Kidney glomerular epithelial cell (primary cell): ENCODE measurements around the gene CARHSP1.
"Not testable (repeated sequence)": the region's sequence is repeated elsewhere in the genome, so short reads cannot be mapped to it uniquely, and the experiment has no call there.

Experiments
- DNase-seq: peaks from one replicate; lab custom pipeline; 2025; lab: John Stamatoyannopoulos, UW

The CARHSP1 gene

GRCh38 chr16:8868416-8869211, at the start of gene CARHSP1:
Gene CARHSP1, minus strand, starts transcription at chr16:8869006. Its CDS starts 9,678 bp downstream, at chr16:8859328.
- peak; percentile 68 for DNase-seq

- not testable (repeated sequence) for DNase-seq
Observed at GRCh38 chr16:8917336-8917735, 48.5 kb upstream of the CARHSP1 start.

- DNase-seq: no peak
Observed at GRCh38 chr16:8916541-8917225, 47.9 kb upstream of the CARHSP1 start.

- DNase-seq: no peak
Observed at GRCh38 chr16:8915722-8916301, 47.0 kb upstream of the CARHSP1 start.

DNA sequence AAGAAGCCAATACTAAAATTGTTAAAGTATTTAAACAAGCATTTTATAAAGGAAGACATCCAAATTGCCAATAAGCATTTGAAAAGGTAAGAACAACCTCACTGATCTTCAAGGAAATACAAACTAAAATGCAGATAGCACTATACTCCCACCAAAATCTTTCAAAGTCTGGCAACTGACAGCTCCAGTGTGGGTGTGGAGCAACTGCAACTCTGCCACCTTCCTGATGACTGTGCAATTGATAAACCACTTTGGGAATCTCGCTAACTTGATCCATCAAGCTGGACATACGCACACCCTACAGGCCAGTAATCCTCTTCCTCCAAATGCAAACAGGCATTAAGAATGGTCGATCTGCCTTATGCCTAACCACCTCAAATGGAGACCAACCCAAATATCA, 45.3 kb upstream of the CARHSP1 start:
- DNase-seq: no peak

DNA sequence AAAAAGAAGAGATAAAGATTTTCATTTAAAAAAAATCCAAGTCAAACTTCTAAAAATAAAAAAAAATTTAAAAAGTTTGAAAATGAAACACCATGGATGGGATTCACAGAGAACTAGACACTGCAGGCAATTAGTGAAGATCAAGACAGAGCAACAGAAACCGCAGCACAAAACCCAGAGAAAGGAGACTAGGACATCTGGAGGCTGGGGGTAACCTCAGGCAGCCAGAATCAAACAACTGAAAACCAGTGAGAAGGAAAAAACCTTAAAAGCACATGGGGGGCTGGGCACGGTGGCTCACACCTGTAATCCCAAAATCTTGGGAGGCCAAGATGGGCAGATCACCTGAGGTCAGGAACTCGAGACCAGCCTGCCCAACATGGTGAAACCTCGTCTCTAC, 44.0 kb upstream of the CARHSP1 start:
- DNase-seq: no peak

GRCh38 chr16:8910811-8911210, 42.0 kb upstream of the CARHSP1 start:
- DNase-seq: no peak

DNA sequence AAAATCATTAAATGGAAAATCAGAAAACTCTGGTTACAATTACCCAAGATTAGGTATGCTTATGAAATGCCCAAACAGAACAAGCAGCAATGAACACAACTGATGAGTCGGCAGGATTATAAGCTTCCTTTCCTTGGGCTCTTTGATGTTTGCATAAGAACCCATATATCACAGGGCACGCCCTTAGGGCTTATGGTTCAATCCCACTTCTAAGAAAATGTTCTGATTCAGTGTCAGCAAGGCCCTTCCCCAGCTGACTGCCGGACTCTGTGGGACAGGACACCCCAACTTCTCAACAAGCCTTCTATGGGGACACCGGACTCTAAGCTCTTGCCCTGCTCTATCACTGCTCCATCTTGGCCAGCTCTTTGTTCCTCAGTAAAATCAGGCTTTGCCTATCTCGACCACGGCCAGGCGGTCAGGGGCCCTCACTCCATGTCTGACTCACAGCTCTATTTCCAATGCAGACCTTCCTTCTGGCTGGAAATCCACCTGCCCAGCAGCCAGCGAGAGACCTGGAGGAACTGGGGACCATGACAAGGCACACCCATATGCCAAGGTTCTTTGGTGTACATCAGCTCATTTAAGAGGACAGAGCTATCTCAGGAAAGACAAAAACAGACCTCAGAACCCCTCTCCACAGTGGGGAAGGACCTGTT, 40.1 kb upstream of the CARHSP1 start:
- DNase-seq: no peak

- no peak for DNase-seq
Observed at GRCh38 chr16:8907096-8907495, 38.3 kb upstream of the CARHSP1 start.

GRCh38 chr16:8905795-8906591, 37.2 kb upstream of the CARHSP1 start:
- no peak for DNase-seq

DNA sequence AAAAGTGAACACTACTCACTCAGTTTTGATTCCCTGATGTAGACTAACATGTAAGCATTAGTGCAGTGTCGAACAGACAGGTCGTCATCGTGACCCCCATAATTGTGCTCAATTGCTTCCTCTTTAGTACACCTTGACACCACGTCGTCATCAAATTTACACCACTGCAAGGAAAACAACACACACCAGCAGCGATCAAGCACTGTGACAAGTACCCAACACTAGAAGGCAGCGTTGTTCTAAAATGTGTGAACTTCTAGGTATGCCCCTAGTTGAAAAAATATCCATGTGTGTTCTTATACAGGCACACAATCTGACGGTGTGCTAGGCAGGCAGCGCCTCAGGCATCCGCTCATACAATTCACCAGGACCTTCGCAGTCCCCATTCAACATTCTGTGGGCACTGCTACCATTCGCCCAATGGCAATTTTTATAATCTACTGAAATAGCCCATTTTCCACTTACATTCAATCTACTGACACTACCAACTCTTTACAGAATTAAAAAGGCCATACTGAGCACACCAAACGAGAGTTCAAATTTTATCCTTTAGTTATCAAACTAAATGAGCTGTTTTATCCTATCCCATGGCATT, 36.5 kb upstream of the CARHSP1 start:
- DNase-seq: peak; percentile 20

DNA sequence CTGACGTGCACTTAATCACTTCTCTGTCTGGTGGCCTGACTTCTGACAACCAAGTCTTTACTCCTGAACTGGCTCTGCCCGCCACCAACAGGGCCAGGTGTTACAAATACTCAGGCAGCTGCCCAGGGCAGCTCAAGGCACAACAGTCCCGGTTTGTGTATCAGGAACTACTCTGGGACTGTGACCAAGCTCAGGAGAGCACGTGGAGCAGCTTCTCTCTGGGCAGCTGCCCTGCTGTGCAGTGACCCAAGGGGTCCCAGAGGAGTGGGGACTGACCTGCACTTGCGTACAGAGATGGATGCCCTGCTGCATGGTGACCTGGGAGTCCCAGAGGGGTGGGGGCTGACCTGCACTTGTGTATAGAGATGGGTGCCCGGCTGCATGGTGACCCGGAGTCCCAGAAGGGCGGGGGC, 35.2 kb upstream of the CARHSP1 start:
- DNase-seq: no peak

- DNase-seq: no peak
Observed at GRCh38 chr16:8903004-8903403, 34.2 kb upstream of the CARHSP1 start.

GRCh38 chr16:8901320-8901861, 32.6 kb upstream of the CARHSP1 start:
- no peak for DNase-seq

GRCh38 chr16:8900343-8900742, 31.5 kb upstream of the CARHSP1 start:
- DNase-seq: no peak

DNA sequence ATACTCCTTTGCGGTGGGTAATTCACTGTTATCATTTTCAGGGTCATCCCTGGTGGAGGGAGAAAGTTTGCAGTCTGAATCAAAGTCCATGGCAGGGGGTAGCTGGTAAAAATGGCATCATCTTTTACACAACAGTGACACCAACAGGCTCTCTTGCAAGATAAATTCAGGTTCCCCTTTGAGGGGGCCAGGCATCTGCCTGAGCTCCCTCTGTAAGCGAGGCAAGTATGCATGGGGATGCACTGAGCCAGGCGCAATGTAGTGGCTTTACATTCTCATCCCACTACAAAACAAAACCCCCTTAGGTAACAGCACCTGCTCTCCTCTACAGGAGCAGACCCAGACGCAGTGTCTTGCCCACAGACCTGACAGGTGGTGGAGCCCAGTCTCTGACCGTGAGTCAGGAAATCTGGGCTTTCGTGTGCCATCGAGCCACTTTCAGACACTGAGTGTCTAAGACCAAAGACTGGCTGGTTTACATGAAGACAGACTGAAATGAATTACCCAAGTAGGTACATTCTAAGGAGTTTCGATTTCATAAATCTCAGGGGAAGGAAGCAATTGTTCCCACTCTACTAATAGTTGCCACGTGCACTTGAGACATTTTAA, 31.0 kb upstream of the CARHSP1 start:
- no peak for DNase-seq

GRCh38 chr16:8898660-8899318, 30.0 kb upstream of the CARHSP1 start:
- no peak for DNase-seq

- DNase-seq: no peak
Observed at GRCh38 chr16:8894736-8895334, 26.0 kb upstream of the CARHSP1 start.

DNA sequence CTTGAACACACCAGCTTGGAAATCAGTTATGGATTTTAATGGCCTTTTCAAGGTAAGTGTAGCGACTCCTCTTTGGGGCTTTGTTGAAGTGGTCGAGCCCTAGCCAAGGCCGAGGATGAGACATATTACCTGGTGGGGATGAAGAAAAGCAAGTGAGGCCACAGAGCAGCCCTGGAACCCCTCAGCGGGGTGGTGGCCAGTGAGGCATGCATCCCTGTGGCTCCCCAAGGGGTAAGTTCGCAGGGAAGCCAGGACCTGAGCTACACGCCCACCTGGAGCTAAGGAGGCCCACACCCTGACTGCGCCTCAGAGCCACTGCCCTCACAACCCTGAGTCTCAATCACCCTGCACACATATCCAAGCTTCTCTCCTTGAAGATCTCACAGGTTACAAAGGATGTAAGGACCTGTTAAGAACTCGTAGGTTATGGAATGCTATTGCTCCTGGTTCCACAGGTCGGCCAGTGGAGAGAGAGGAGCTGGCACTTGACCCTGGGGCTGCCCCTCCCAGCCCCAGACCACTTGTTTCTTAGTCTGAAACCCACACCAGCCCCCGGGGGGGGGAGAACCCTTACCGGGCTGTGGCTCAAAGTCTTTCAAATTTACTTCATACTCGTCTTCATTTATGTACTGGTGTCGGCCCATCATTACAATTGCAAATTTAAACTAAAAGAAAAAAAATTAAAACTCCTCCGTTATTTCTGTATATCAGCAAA, 25.3 kb upstream of the CARHSP1 start:
- no peak for DNase-seq
